ENCODE results near the gene CNGA2. TPM values are rescaled to one million over a fixed set of nuclear protein-coding genes. Genes with fewer than 3 reads are reported as not detected.
A peak's percentile ranks its signal among the peaks of the same experiment; 100 is the strongest.
"Not testable (repeated sequence)": the region's sequence is repeated elsewhere in the genome, so short reads cannot be mapped to it uniquely, and the experiment has no call there.

CNGA2 gene
- total RNA-seq, 1 donor from 2014 or later: not detected

GRCh38 chrX:151694661-151695582 is 39.6 kb upstream of the CNGA2 start, which contains the start of gene PRRG3:
Gene PRRG3 (plus strand): TSS chrX:151695458. CDS start chrX:151698815, 3,357 bp downstream.
- Histone ChIP-seq H3K27ac (peak within 1 kb of the TSS; percentile 61), H3K9me3 (no peaks in the 10 kb centered on the region), H3K4me3 (peak within 1 kb of the TSS; percentile 29 to 39), H3K36me3 (no peaks in the 10 kb centered on the region), H3K4me1 (peaks cover 11% of the 10 kb centered on the region), H3K27me3 (no peaks in the 10 kb centered on the region)
- intact Hi-C loops (cut with DNase I): no loop called here
- TF ChIP-seq POLR2AphosphoS5 (IDR thresholded peaks at IDR 0.05; ENCODE audit: insufficient read depth in 1 of 2, low read depth in 1 of 2) (no peak), POLR2A (IDR thresholded peaks at IDR 0.05) (no peak)
- TF ChIP-seq, protein P1, sequence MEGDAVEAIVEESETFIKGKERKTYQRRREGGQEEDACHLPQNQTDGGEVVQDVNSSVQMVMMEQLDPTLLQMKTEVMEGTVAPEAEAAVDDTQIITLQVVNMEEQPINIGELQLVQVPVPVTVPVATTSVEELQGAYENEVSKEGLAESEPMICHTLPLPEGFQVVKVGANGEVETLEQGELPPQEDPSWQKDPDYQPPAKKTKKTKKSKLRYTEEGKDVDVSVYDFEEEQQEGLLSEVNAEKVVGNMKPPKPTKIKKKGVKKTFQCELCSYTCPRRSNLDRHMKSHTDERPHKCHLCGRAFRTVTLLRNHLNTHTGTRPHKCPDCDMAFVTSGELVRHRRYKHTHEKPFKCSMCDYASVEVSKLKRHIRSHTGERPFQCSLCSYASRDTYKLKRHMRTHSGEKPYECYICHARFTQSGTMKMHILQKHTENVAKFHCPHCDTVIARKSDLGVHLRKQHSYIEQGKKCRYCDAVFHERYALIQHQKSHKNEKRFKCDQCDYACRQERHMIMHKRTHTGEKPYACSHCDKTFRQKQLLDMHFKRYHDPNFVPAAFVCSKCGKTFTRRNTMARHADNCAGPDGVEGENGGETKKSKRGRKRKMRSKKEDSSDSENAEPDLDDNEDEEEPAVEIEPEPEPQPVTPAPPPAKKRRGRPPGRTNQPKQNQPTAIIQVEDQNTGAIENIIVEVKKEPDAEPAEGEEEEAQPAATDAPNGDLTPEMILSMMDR (IDR thresholded peaks at IDR 0.05): no peak
- no peak for DNase-seq (ENCODE audit: extremely low spot score in 2 of 2)

- TF ChIP-seq POLR2A (IDR thresholded peaks at IDR 0.05) (no peak), POLR2AphosphoS5 (IDR thresholded peaks at IDR 0.05; ENCODE audit: insufficient read depth in 1 of 2, low read depth in 1 of 2) (peak in 1 of 2 donors; percentile 16)
- no peaks in the 10 kb centered on the region for H3K36me3 ChIP-seq
- peaks cover 11% of the 10 kb centered on the region for H3K4me1 ChIP-seq
- peak overlapping the region; percentile 61 for H3K27ac ChIP-seq
- DNase-seq (ENCODE audit: extremely low spot score in 2 of 2): no peak
- H3K9me3 ChIP-seq: no peaks in the 10 kb centered on the region
- H3K4me3 ChIP-seq: peak overlapping the region; percentile 29 to 39
- intact Hi-C loops (cut with DNase I): no loop called here
- no peaks in the 10 kb centered on the region for H3K27me3 ChIP-seq
Observed at GRCh38 chrX:151695583-151696340, 38.8 kb upstream of the CNGA2 start.

DNA sequence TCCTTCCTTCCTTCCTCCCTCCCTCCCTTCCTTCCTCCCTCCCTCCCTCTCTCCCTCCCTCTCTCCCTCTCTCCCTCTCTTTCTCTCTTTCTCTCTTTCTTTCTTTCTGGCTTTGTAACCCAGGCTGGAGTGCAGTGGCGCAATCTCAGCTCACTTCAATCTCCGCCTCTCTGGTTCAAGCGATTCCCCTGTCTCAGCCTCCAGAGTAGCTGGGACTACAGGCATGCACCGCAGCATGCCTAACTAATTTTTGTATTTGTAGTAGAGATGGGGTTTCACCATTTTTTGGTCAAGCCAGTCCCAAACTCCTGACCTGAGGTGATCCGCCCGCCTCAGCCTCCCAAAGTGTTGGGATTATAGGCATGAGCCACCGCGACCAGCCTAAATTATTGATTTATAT is 37.5 kb upstream of the CNGA2 start:
- H3K9me3 ChIP-seq; H3K27ac ChIP-seq; H3K27me3 ChIP-seq; H3K4me3 ChIP-seq; intact Hi-C loops (cut with DNase I); H3K36me3 ChIP-seq; DNase-seq (ENCODE audit: extremely low spot score in 2 of 2): not testable (repeated sequence)
- H3K4me1 ChIP-seq: peaks cover 11% of the 10 kb centered on the region

GRCh38 chrX:151697522-151697921 is 37.0 kb upstream of the CNGA2 start:
- DNase-seq (ENCODE audit: extremely low spot score in 2 of 2): no peak
- no peaks in the 10 kb centered on the region for H3K27me3 ChIP-seq
- TF ChIP-seq, protein P1 (IDR thresholded peaks at IDR 0.05): no peak
- no peak overlapping the region for H3K4me3 ChIP-seq
- no peaks in the 10 kb centered on the region for H3K36me3 ChIP-seq
- H3K4me1 ChIP-seq: peaks cover 11% of the 10 kb centered on the region
- H3K27ac ChIP-seq: no peak overlapping the region
- H3K9me3 ChIP-seq: no peaks in the 10 kb centered on the region
- intact Hi-C loops (cut with DNase I): no loop called here

- intact Hi-C loops (cut with DNase I): no loop called here
- H3K4me3 ChIP-seq: no peak overlapping the region
- TF ChIP-seq, protein P1 (IDR thresholded peaks at IDR 0.05): no peak
- no peak for TF ChIP-seq POLR2A (IDR thresholded peaks at IDR 0.05)
- no peak for TF ChIP-seq POLR2AphosphoS5 (IDR thresholded peaks at IDR 0.05; ENCODE audit: insufficient read depth in 1 of 2, low read depth in 1 of 2)
Observed at GRCh38 chrX:151698485-151698884, 36.1 kb upstream of the CNGA2 start.

More at GRCh38 chrX:151698485-151698884, 36.1 kb upstream of the CNGA2 start:
- Histone ChIP-seq H3K36me3 (no peaks in the 10 kb centered on the region), H3K27me3 (no peaks in the 10 kb centered on the region), H3K4me1 (peaks cover 11% of the 10 kb centered on the region), H3K27ac (no peak overlapping the region), H3K9me3 (no peaks in the 10 kb centered on the region)
- DNase-seq (ENCODE audit: extremely low spot score in 2 of 2): no peak

Measured in vagina (tissue), 2 donors.